ENCODE results near the gene CYP39A1. TPM values are rescaled to one million over a fixed set of nuclear protein-coding genes. Genes with fewer than 3 reads are reported as not detected.

Gene CYP39A1
- total RNA-seq, 1 donor from 2014 or later: 5.9 TPM

- intact Hi-C loops (cut with DNase I): no loop called here
These were observed 152.2 kb downstream of the CYP39A1 start for GRCh38 chr6:46500382-46500781.

More at GRCh38 chr6:46500382-46500781, 152.2 kb downstream of the CYP39A1 start:
- DNase-seq (ENCODE audit: low spot score): no peak

Other genes starting within 250 kb of the CYP39A1 start
- 281 TPM for gene RCAN2, start 161.4 kb downstream of the CYP39A1 start, total RNA-seq
- gene SLC25A27, start 157 bp upstream of the CYP39A1 start, total RNA-seq: 25.6 TPM
- 0.86 TPM for gene TDRD6, start 35.1 kb upstream of the CYP39A1 start, total RNA-seq
- 0.46 TPM for gene PLA2G7, start 82.6 kb upstream of the CYP39A1 start, total RNA-seq
- gene ANKRD66, start 94.1 kb upstream of the CYP39A1 start, total RNA-seq: not detected
- not detected for gene MEP1A, start 140.6 kb upstream of the CYP39A1 start, total RNA-seq

Data from cardiac septum (tissue), 1 donor.